Limb (tissue), 2 donors: ENCODE measurements around the gene PRKAR2A.
A peak's percentile ranks its signal among the peaks of the same experiment; 100 is the strongest.
"Not testable (repeated sequence)": the region's sequence is repeated elsewhere in the genome, so short reads cannot be mapped to it uniquely, and the experiment has no call there.

Experiments used
- DNase-seq, 2 donors: peaks; one replicate each; pipeline ENCODE4 v3.0.0-alpha.2; 2016; ENCODE audit errors: extremely low spot score in 2 of 2

Gene PRKAR2A

GRCh38 chr3:48782046-48782445 lies 65.6 kb downstream of the PRKAR2A start:
- DNase-seq = no peak

- DNase-seq = not testable (repeated sequence)
These were observed 69.1 kb downstream of the PRKAR2A start for GRCh38 chr3:48778565-48778964.

GRCh38 chr3:48776854-48777253 lies 70.8 kb downstream of the PRKAR2A start:
- DNase-seq = no peak

- DNase-seq = no peak
These were observed 77.5 kb downstream of the PRKAR2A start for GRCh38 chr3:48770192-48770502.

- DNase-seq = no peak
These were observed 82.3 kb downstream of the PRKAR2A start for GRCh38 chr3:48765376-48765775.

- DNase-seq = no peak
These were observed 84.9 kb downstream of the PRKAR2A start for GRCh38 chr3:48762816-48763215.

GRCh38 chr3:48759991-48760540 lies 87.6 kb downstream of the PRKAR2A start:
- DNase-seq = not testable (repeated sequence)

GRCh38 chr3:48759531-48759930 lies 88.1 kb downstream of the PRKAR2A start:
- DNase-seq = not testable (repeated sequence)

- no peak for DNase-seq
These were observed 88.6 kb downstream of the PRKAR2A start for GRCh38 chr3:48759071-48759470.

GRCh38 chr3:48756640-48757039 lies 91.0 kb downstream of the PRKAR2A start:
- DNase-seq = no peak

- DNase-seq = no peak
These were observed 96.8 kb downstream of the PRKAR2A start for GRCh38 chr3:48750856-48751255.

GRCh38 chr3:48748754-48749153 lies 98.9 kb downstream of the PRKAR2A start:
- no peak for DNase-seq

- DNase-seq = no peak
These were observed 100.0 kb downstream of the PRKAR2A start for GRCh38 chr3:48747706-48748105.

- DNase-seq = no peak
These were observed 100.6 kb downstream of the PRKAR2A start for GRCh38 chr3:48747015-48747615.

- DNase-seq = no peak
These were observed 103.9 kb downstream of the PRKAR2A start for GRCh38 chr3:48743773-48744172.

GRCh38 chr3:48741226-48741625 lies 106.4 kb downstream of the PRKAR2A start:
- DNase-seq = not testable (repeated sequence)

- DNase-seq = peak; percentile 55 to 72
These were observed 107.5 kb downstream of the PRKAR2A start for GRCh38 chr3:48739955-48740823.

GRCh38 chr3:48739617-48739954 lies 108.1 kb downstream of the PRKAR2A start:
- no peak for DNase-seq

GRCh38 chr3:48738926-48739616 lies 108.6 kb downstream of the PRKAR2A start:
- no peak for DNase-seq

GRCh38 chr3:48738144-48738536 lies 109.5 kb downstream of the PRKAR2A start:
- no peak for DNase-seq

GRCh38 chr3:48735075-48735767 lies 112.5 kb downstream of the PRKAR2A start:
- DNase-seq = not testable (repeated sequence)

GRCh38 chr3:48734541-48734940 lies 113.1 kb downstream of the PRKAR2A start:
- not testable (repeated sequence) for DNase-seq
